Brain microvascular endothelial cell (primary cell): ENCODE results near the gene OR2M2.

Source experiments
- DNase-seq: peaks from one replicate; pipeline ENCODE4 v3.0.0-alpha.2; 2020
- H3K27ac ChIP-seq: fragments of 250-450 bp; sonication (Bioruptor Pico); 2 replicates; pipeline ENCODE4 v1.5.1; 2020; ENCODE audit warnings: mild to moderate bottlenecking, moderate library complexity
- H3K27me3 ChIP-seq: fragments of 250-450 bp; sonication (Bioruptor Pico); replicated peaks from 2 replicates; pipeline ENCODE4 v1.5.1; 2020; ENCODE audit warnings: mild to moderate bottlenecking
- H3K36me3 ChIP-seq: fragments of 250-450 bp; sonication (Bioruptor Pico); replicated peaks from 2 replicates; pipeline ENCODE4 v1.5.1; 2020; ENCODE audit warnings: mild to moderate bottlenecking
- H3K4me3 ChIP-seq: 2 replicates; pipeline ENCODE4 v1.5.1; 2011; ENCODE audit warnings: low read depth, mild to moderate bottlenecking, control low read depth, low read length, moderate library complexity
- in situ Hi-C: cut with HindIII; loops from 2 replicates; pipeline ENCODE4 v1.10.0; 2017; ENCODE audit warnings: low sequenced_read_pairs, low pct_ligation_motif_present
- TF ChIP-seq, protein P1 (sequence below): IDR thresholded peaks from 2 replicates; pipeline ENCODE4 v1.5.1; 2011; ENCODE audit warnings: low read depth, mild to moderate bottlenecking, moderate library complexity, low read length, control low read depth, inconsistent platforms; ENCODE audit errors: missing control alignments

Gene OR2M2

GRCh38 chr1:248174521-248174920 lies at the start of gene OR2M2:
TSS of gene OR2M2 (plus strand) at chr1:248174821. CDS start at chr1:248179986, 5,165 bp downstream.
- Histone ChIP-seq H3K27me3 (no peaks in the 10 kb centered on the region), H3K4me3 (no peak within 1 kb of the TSS), H3K36me3 (no peaks in the 10 kb centered on the region), H3K27ac (no peak within 1 kb of the TSS)
- in situ Hi-C loops = no loop called here
- TF ChIP-seq, protein P1, sequence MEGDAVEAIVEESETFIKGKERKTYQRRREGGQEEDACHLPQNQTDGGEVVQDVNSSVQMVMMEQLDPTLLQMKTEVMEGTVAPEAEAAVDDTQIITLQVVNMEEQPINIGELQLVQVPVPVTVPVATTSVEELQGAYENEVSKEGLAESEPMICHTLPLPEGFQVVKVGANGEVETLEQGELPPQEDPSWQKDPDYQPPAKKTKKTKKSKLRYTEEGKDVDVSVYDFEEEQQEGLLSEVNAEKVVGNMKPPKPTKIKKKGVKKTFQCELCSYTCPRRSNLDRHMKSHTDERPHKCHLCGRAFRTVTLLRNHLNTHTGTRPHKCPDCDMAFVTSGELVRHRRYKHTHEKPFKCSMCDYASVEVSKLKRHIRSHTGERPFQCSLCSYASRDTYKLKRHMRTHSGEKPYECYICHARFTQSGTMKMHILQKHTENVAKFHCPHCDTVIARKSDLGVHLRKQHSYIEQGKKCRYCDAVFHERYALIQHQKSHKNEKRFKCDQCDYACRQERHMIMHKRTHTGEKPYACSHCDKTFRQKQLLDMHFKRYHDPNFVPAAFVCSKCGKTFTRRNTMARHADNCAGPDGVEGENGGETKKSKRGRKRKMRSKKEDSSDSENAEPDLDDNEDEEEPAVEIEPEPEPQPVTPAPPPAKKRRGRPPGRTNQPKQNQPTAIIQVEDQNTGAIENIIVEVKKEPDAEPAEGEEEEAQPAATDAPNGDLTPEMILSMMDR = no peak
- no peak for DNase-seq

- Histone ChIP-seq H3K4me3 (no peak overlapping the region), H3K27me3 (no peaks in the 10 kb centered on the region), H3K27ac (no peak overlapping the region), H3K36me3 (no peaks in the 10 kb centered on the region)
- TF ChIP-seq, protein P1 = no peak
- DNase-seq = no peak
- in situ Hi-C loops = no loop called here
Observed at GRCh38 chr1:248127653-248128052, 47.0 kb upstream of the OR2M2 start.

DNA sequence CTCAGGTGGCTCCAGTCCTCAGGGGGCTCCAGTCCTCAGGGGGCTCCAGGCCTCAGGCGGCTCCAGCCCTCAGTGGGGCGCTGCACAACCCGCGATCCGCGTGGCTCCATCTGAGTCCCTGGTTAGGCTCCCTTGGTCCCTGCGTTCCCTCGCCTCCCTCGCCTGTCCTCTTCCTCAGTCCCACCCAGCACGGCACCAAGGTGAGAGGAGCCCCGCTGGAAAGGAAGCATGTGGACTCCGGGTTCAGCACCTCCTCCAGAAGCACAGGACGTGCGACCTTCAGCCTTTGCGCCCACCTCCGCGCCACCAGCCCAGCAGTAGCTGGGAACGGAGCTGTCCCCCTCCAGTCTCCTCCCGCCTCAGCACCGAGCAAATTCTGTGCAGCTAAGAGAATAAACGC lies 37.8 kb upstream of the OR2M2 start:
- Histone ChIP-seq H3K36me3 (no peaks in the 10 kb centered on the region), H3K27me3 (no peaks in the 10 kb centered on the region)
- no peak for DNase-seq

GRCh38 chr1:248140846-248141245 lies 33.8 kb upstream of the OR2M2 start:
- H3K36me3 ChIP-seq = no peaks in the 10 kb centered on the region
- H3K4me3 ChIP-seq = no peak overlapping the region
- TF ChIP-seq, protein P1 = no peak
- no peaks in the 10 kb centered on the region for H3K27me3 ChIP-seq
- in situ Hi-C loops = no loop called here
- H3K27ac ChIP-seq = no peak overlapping the region
- DNase-seq = no peak

More for the DNA sequence above, 37.8 kb upstream of the OR2M2 start:
- no peak overlapping the region for H3K27ac ChIP-seq
- no peak overlapping the region for H3K4me3 ChIP-seq
- TF ChIP-seq, protein P1 = no peak
- in situ Hi-C loops = no loop called here

GRCh38 chr1:248143311-248143710 lies 31.3 kb upstream of the OR2M2 start:
- in situ Hi-C loops = no loop called here
- no peak for DNase-seq
- H3K27ac ChIP-seq = no peak overlapping the region
- TF ChIP-seq, protein P1 = no peak
- H3K27me3 ChIP-seq = no peaks in the 10 kb centered on the region
- no peak overlapping the region for H3K4me3 ChIP-seq
- no peaks in the 10 kb centered on the region for H3K36me3 ChIP-seq

DNA sequence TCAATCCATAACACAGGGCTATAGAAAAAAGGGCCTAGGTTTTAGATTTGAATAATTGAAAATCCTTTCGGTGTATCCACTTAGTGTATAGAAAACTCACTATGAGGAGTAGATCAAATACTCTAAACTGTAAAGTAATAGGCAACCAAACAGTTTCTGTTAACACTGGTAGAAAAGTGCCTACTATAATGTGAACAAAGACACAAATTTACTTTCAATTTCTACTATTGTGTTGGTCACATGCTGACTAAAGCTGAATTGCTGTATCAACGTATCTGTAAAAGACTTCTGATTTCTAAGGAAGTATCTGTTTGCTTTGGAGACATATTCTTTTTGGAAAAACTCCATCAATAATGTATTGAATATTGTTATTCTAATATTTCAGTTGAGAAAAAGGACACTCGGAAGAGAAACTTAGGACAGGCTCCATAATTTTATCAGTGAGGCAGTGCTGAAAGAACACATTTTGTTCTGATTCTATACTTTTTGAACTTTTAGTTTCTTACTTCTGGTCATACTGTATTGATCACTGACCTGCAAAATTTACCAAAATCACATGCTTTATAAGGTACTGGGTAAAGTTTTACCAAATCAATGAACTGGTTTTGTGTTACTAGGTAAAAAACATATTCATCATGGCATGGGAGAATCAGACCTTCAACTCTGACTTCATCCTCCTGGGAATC lies 30.0 kb upstream of the OR2M2 start, which contains the start of gene OR2M5:
TSS of gene OR2M5 (plus strand) at position 636 of the 686 bp plus-strand sequence. CDS start at position 636, 0 bp downstream.
- in situ Hi-C loops = no loop called here
- Histone ChIP-seq H3K4me3 (no peak within 1 kb of the TSS), H3K27me3 (no peaks in the 10 kb centered on the region), H3K36me3 (no peaks in the 10 kb centered on the region), H3K27ac (no peak within 1 kb of the TSS)
- DNase-seq = no peak
- TF ChIP-seq, protein P1 = no peak
